ACHN (cell line): ENCODE measurements around the gene IL4I1.

Experiments
- DNase-seq: peaks from one replicate; pipeline ENCODE4 v3.0.0-alpha.2; 2015
- in situ Hi-C: cut with HindIII; loops from 2 replicates; pipeline ENCODE4 v1.10.0; 2017; ENCODE audit warnings: low sequenced_read_pairs, low pct_ligation_motif_present, low pct_unique_long_range_greater_than_20kb

The IL4I1 gene

DNA sequence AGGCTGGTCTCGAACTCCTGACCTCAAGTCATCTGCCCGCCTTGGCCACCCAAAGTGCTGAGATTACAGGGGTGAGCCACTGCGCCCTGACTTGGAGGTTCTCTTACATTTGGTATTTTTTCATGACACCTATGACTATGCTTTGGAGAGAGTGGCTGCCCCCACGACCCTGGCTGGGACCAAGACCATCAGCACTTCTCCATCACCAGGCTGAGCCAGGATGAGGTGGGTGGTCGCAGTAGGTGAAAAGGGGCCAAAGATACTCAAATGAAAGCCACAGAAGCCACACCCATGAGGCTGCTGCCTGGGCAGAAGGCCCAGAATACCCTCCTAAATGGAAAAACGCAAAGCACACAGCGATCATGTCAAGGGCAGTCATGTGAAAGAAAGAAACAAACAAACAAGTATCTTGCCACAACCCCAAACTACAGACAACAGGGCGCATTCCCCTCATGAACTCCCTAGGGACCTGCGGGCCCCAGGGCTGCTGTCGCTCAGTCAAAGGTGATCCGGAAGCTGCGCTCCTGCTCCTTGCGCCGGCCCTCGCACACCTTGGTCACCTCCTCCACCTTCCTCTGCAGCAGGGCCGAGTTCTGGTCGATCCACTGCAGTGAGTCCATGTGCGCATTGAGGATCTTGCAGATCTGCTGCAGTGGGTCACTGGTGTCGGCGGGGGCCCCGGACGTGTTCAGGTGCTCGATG lies 11.2 kb upstream of the IL4I1 start:
- in situ Hi-C loops = no loop called here
- DNase-seq = no peak

DNA sequence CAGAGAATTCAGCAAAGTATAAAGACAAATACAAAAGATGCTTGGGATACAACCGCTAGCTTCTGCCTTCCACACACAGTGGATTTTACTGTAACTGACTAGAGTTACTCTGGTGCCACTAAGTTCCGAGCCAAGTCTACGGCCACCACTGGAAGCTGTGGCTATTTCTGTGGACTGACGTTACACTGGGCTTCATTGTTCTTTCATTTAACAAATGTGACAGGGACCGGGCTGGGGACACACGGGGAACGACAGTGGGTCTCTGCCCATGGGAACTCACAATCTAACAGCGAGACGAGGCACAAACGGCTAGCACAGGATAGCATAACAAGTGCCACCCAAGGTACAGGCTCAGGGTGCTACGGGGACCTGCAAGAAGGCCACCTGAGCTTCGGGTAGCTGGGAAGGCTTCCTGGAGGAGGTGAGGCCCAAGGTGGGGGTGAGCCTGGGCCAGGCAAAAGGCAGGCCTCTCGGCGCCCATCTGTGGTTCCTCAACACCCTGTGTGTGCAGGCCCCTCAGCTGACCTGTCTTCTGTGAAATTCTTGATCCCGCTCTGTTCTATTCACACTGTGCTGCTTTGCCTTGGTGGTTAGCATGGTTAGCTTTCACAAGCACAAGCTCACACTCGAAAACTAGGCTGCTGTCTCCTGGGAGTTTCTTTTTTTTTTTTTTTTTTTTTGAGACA lies 10.3 kb upstream of the IL4I1 start:
- DNase-seq = no peak
- in situ Hi-C loops = no loop called here

DNA sequence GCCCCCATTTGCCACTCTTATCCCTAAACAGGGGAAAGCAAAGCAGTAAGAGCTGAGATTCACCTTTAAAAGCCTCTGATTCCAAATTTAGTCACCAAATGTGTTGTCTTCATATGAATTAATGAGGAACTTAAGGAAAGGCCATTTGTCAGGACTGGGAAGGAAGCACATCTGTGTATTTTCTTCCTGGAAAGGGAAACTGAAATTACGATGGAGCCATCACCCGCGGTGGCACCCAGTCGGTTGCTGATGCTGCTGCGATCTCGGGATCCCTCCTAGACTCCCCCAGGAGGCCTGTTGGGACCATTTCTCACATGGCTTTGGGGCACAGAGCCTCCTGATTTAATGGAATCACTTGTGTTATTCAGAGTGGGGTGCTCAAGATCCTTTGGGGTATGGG lies 7.4 kb upstream of the IL4I1 start:
- DNase-seq = no peak
- in situ Hi-C loops = no loop called here

DNA sequence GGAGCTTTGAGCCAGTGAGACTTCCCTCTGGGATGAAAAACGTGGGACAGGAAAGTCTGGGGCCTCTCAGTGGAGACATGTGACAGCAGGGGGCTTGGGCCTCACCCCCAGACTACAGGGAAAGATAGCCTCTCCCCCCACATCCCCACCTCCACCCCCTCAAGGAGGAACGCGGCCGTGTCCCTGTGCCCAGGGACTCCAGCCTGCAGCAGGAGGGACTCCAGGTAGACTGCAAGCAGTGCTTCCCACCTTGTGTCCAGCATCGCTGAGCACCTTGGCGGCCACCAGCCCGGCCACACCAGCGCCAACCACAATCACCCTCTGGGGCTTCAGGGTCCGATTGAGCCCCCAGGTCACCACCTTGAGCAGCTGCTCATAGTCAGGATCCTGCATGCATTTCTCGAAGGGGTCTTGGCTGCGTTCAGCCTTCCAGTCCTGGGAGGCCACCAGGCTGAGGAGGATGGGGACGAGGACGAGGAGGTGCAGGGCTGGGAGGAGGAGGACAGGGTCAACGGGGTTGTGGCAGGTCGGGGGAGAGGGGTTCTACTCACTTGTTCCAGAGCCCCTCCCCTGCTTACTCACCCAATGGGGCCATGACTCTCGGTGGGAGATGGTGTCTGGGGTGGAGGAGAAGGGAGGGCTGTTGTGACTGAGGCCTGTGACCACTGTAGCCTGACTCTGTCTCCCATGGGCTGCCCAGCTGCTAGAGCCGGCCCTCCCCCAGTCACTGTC lies 955 bp downstream of the IL4I1 start:
- in situ Hi-C loops = no loop called here
- no peak for DNase-seq

DNA sequence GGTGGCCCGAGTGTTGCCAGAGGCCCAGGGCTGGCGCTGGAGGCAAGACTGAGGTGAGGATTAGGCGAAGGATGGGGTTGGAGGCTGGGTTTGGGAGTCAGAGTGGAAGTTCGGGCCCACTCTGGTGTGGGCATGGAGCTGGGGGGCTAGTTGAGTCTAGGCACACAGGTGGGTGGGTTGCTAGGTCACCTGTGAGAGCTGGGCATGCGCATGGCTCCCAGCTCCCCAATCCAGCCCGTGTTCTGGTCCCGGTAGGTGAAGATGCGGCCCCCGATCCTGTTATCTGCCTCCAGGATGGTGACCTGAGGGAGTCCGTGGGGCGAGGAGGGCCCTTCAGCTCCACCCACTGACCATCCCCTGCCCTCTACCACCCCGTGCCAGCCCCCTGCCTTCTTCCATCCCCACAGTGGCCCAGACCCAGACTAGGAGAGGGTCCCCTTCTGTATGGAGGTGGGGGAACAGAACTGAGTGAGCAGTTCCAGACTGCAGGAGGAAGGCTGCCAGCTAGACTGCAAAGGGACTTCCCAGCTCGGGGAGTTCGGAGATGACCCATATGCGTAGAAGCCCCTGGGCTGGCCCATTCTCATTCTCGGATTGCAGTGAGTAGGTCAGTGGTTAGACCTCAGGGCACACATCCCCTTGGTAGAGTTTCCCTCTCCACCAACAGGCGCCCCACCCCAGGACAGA lies 1.7 kb downstream of the IL4I1 start:
- DNase-seq = no peak
- in situ Hi-C loops = no loop called here

DNA sequence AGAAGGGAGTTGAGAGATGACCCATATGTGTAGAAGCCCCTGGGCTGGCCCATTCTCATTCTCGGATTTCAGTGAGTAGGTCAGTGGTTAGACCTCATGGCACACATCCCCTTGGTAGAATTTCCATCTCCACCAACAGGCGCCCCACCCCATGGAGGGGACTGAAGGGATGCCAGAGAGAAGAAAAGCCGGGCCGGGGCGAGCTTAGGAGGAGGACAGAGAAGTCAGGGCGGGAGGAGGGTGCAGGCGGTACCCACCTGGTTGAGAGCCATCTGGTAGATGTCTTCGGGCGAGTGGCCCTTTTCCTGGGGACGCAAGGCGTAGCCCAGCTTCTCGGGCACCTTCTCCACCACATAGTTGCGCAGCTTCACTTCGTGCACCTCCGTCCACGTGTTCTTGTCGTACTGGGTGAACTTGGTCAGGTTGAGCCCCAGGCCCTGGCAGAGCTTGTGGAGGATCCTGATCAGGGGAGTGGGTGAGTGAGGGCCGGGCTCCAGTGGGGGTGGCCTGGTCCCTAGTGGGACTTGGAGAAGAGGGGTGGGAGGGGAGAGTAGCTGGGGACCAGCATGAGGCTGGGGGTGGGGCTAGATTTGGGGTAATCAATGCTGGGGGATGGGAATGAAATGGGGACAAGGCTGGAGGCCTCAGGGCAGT lies 2.5 kb downstream of the IL4I1 start:
- in situ Hi-C loops = no loop called here

GRCh38 chr19:49892716-49893115 lies 4.0 kb downstream of the IL4I1 start:
- in situ Hi-C loops = no loop called here
- DNase-seq = no peak

More for the DNA sequence above, 2.5 kb downstream of the IL4I1 start:
- DNase-seq = no peak

DNA sequence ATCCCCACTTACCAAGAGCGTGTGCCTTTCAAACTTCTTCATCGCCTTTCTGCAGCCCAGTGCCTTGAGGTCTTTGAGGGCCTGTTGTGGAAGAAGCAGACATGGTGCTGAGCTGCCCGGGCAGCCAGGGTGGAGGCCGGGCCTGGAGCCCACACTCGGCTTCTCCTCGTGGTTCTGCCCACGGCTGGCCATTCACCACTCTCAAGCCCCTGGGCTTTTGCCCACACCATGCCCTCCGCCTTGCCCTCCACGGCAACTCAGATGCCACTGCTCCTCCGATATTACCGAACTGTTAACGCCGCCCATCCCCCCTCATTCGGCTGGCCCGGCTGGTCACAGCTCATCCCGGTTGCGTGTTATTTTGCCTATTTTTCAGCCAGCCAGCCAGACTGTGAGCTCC lies 5.3 kb downstream of the IL4I1 start:
- no peak for DNase-seq
- in situ Hi-C loops = no loop called here

DNA sequence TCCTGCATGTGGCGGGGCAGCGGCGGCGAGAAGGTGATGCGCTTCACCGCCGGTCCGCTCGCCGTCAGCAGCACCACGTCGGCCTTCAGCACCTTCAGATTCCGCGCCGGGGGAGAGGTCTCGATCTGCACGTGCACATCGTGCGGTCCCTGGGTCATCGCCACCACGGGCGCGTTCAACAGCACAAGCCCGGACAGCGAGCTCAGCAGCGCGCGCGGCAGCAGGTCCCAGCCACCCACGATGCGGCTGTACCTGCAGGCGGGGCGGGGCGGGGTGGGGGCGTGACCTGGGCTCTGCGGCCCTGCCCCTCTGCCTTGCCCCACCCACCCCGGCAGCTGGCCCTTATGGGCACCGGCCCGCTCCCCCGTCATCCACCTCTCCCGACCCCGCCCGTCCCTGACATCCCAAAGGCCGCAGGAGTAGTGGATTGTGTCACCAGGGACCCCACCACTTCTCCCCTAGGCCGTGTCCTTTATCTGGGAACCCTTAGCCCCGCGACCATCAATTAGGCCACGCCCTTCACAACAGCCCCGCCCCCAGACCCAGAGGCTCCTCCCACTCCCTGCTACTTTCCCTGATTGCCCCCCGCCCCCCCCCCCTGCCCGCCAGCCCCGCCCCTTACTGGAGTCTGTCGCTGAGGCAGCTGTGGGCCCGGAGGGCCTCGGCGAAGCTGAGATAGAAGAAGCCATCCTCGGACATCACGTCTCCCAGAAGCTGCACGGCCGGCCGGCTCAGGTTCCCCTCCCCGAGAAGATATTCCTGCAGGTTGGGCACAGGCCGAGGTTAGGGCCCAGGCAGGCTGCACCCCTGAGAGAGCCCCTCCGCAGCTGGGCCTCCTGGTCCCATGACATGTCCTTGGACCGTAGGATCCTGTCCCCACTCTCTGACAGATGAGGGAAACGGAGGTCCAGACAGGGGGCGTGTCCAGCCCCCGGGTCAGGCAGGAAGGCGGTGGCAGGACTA lies 6.1 kb downstream of the IL4I1 start:
- in situ Hi-C loops = no loop called here
- DNase-seq = no peak

DNA sequence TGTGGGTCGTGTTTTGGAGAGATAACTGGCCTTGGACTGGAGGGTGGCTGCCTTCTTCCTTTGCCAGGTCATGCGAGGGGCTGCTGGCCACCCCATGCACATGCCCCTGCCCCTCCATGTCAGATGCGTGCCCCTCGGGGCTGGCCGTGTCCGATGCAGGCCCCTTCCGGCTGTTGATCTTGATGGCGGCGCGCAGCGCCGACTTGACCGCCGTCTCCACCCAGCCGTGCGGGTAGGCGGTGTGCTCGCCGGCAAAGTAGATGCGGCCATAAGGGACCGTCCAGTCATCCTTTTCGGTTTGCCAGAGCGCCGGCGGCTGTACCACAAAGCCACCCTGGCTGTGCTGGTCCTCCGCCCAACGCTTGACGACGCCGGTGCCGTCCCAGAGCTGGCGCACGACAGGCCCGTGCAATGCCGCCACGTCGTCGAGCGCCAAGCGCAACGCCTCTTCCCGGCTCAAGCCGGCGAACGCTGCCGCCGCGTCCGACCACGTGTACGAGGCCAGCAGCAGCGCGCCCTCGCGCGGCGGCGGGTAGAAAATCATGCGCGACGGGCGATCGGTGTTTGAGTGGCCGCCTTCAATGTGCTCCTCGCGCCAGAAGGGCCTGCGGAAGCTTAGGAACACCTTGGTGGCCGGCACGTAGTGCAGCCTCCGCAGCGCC lies 6.9 kb downstream of the IL4I1 start:
- no peak for DNase-seq
- in situ Hi-C loops = no loop called here

DNA sequence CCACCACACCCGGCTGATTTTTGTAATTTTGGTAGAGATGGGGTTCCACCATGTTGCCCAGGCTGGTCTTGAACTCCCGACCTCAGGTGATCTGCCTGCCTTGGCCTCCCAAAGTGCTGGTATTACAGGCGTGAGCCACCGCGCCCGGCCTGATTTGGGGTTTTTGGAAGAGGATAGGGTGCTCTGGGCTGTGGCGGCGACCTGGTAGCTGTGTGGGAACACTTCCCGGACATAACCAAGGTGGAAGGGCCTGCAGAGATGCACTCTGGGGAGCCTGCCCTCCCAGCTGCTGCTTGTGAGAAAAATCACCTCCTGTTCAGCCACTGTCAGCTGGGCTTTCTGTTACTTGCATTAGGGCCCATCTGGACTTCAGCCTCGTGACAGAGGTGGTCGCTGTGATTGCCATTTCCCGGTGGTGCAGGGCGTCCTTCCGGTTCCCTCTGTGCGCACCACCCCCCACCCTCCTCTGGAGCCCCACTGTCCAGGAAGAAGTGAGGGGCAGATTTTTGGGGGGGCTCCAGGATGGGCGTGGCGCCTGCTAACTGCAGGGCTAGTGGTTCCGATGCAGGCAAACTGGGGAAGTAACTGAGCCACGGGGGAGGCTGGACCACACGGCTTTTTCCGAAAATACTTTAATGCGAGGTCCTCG lies 7.5 kb downstream of the IL4I1 start:
- no peak for DNase-seq
- in situ Hi-C loops = no loop called here

GRCh38 chr19:49888510-49888824 lies 8.2 kb downstream of the IL4I1 start:
- no peak for DNase-seq
- in situ Hi-C loops = no loop called here

DNA sequence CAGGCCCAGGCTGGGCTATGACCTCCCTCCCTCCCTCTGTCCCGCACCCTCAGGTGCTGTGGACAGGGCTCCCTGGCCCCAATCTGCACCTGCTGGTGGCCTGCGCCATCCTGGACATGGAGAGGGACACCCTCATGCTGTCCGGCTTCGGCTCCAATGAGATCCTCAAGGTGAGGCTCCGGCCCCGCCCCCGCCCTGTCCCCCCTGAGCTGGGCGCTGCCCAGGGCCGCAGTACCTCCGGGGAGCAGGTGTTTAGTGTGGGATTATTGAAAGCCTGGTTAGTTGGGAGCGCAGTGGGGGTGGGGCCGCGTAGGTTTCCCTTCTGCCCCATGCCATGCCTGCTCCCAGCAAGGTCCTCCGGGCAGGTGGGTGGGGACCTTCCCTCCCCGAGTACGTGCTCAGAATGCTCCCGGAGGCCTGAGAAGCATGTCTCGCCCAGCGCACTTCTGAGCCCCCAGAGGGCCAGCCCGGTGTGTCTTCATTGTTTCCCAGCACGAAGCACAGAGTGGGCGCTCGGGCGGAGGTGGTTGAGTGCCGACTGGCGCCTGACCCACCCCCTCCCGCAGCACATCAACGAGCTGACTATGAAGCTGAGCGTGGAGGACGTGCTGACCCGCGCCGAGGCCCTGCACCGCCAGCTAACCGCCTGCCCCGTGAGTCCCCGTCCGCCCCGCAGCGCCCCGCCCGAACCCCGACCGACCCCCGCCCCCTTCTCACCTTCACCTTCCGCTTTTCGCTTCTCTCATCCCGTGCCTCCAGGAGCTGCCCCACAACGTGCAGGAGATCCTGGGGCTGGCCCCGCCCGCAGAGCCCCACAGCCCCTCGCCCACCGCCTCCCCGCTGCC lies 8.8 kb downstream of the IL4I1 start:
- no peak for DNase-seq

GRCh38 chr19:49887037-49887664 lies 9.5 kb downstream of the IL4I1 start:
- DNase-seq = no peak
- in situ Hi-C loops = no loop called here

More for the DNA sequence above, 8.8 kb downstream of the IL4I1 start:
- in situ Hi-C loops = no loop called here

GRCh38 chr19:49884760-49885159 lies 11.9 kb downstream of the IL4I1 start:
- no peak for DNase-seq
- in situ Hi-C loops = no loop called here

- DNase-seq = no peak
Measured at GRCh38 chr19:49884109-49884508, 12.6 kb downstream of the IL4I1 start.

More at GRCh38 chr19:49884109-49884508, 12.6 kb downstream of the IL4I1 start:
- in situ Hi-C loops = no loop called here
